K562 (cell line): ENCODE measurements around the gene DTNB. TPM values are rescaled to one million over a fixed set of nuclear protein-coding genes. Genes with fewer than 3 reads are reported as not detected.

Source experiments
- NCOA2 ChIP-seq, 2 experiments: fragments of 450-650 bp; IDR thresholded peaks; 2 replicates each; pipeline ENCODE4 v1.6.1; 2018; ENCODE audit warnings: mild to moderate bottlenecking in 2 of 2, moderate library complexity in 1 of 2; ENCODE audit not compliant: partially characterized antibody in 2 of 2
- PHB ChIP-seq: fragments of 250-450 bp; sonication (Bioruptor Pico); IDR thresholded peaks from 2 replicates; pipeline ENCODE4 v1.5.0; 2021
- RFX1 ChIP-seq: fragments of 450-650 bp; IDR thresholded peaks from 2 replicates; pipeline ENCODE4 v1.6.1; 2016; ENCODE audit warnings: mild to moderate bottlenecking, moderate library complexity
- SNAPC5 ChIP-seq: fragments of 250-450 bp; sonication (Bioruptor Pico); IDR thresholded peaks from 2 replicates; pipeline ENCODE4 v1.8.0; 2021; ENCODE audit warnings: moderate library complexity, mild to moderate bottlenecking, inconsistent platforms
- TAF1 ChIP-seq: IDR thresholded peaks from 2 replicates; pipeline ENCODE4 v1.6.1; 2011; ENCODE audit warnings: mild to moderate bottlenecking, low read length, moderate library complexity; ENCODE audit not compliant: insufficient read depth, control insufficient read depth, severe bottlenecking; ENCODE audit errors: extremely low read depth
- TCFL5 ChIP-seq: fragments of 250-450 bp; sonication (Bioruptor Pico); conservative IDR thresholded peaks from 2 replicates; pipeline ENCODE4 v1.6.1; 2021; ENCODE audit warnings: mild to moderate bottlenecking, moderate library complexity, matching md5 sums
- ZFP91 ChIP-seq: sonication (generic); formaldehyde crosslinking; IDR thresholded peaks from 2 replicates; pipeline ENCODE4 v1.8.0; 2022; ENCODE audit warnings: mild to moderate bottlenecking, missing genetic modification reagents
- polyA plus RNA-seq, 8 experiments: library from polyadenylated mRNA; depleted of rRNA in 4 of 8; stranded (reverse) in 5 of 8; unstranded in 3 of 8; fragments of >200 nt; fragmentation: Nextera tagmentation in 2 of 8; fragmentation: Illumina TruSeq in 1 of 8; extraction: Ambion mirVana in 2 of 8; extraction: Trizol in 1 of 8; gene quantifications; 2 replicates each; pipeline versions ENCODE4 v1.2.1 to v1.2.3, GENCODE V29; 2011 to 2014; ENCODE audit warnings: inconsistent platforms in 1 of 8, missing spikeins in 1 of 8
- total RNA-seq, 7 experiments: library from RNA; depleted of rRNA in 6 of 7; stranded (reverse); fragments of >200 nt in 6 of 7; fragmentation: Illumina TruSeq in 2 of 7; extraction: Trizol in 2 of 7; gene quantifications; 2 replicates each; pipeline versions ENCODE4 v1.2.1 to v1.2.3, GENCODE V29; 2011 to 2021; ENCODE audit warnings: low replicate concordance in 1 of 7
- TF ChIP-seq, protein P1 (sequence below): IDR thresholded peaks from 2 replicates; pipeline ENCODE4 v1.6.1; 2016; ENCODE audit warnings: missing genetic modification characterization, missing compliant biosample characterization

DTNB gene
- total and polyA plus RNA-seq, 9 of the 15 experiments (the other 6 are each of a cell fraction or from before 2014, with no cell fraction given), result 0.18 to 2.0 (median 0.77) TPM; not detected in 2

DNA sequence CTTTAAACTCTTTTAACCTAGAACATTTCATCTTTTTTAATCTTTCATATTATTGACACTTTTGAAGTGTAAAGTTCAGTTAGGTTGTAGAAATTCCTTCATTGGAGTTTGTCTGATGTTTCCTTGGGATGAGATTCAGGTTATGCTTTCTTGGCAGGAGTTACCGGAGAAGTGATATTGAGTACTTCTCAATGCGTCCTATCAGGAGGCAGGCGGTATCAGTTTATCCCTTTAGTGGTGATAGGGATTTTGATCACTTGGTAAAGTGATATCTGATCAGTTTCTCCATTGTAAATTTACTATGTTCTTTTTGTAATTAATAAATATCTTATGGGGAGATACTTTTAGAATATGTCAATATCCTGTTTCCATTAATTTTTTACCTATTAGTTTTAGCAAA is 78.4 kb downstream of the DTNB start (continued):
- TF ChIP-seq PHB (no peak), RFX1 (no peak), TAF1 (no peak), SNAPC5 (CRISPR knock-in tag) (no peak), NCOA2 (IDR thresholded peaks at IDR 0.05; ENCODE audit: partially characterized antibody in 2 of 2) (no peak), TCFL5 (CRISPR knock-in tag) (no peak), ZFP91 (CRISPR knock-in tag) (no peak)
- TF ChIP-seq, protein P1, sequence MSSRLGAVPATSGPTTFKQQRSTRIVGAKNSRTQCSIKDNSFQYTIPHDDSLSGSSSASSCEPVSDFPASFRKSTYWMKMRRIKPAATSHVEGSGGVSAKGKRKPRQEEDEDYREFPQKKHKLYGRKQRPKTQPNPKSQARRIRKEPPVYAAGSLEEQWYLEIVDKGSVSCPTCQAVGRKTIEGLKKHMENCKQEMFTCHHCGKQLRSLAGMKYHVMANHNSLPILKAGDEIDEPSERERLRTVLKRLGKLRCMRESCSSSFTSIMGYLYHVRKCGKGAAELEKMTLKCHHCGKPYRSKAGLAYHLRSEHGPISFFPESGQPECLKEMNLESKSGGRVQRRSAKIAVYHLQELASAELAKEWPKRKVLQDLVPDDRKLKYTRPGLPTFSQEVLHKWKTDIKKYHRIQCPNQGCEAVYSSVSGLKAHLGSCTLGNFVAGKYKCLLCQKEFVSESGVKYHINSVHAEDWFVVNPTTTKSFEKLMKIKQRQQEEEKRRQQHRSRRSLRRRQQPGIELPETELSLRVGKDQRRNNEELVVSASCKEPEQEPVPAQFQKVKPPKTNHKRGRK (tag), result no peak
